Tibial artery (tissue), 4 donors: Measurements from ENCODE around the gene CADM2.
"Not testable (repeated sequence)": the region's sequence is repeated elsewhere in the genome, so short reads cannot be mapped to it uniquely, and the experiment has no call there.

Experiments used
- DNase-seq, 2 donors: peaks; one replicate each; pipeline ENCODE4 v3.0.0-alpha.2; 2019
- H3K27ac ChIP-seq, 2 donors: fragments of 200-600 bp; sonication (generic) in 1 of 2; 1 replicate in 1 of 2; 2 replicates in 1 of 2; pipeline ENCODE4 v1.5.1; 2018 to 2019; ENCODE audit warnings: mild to moderate bottlenecking in 1 of 2
- H3K27me3 ChIP-seq, 2 donors: fragments of 200-600 bp; sonication (generic) in 1 of 2; one replicate each; pipeline versions ENCODE4 v1.5.1 to v1.6.0; 2016 to 2019
- H3K36me3 ChIP-seq, 3 donors: fragments of 200-600 bp; sonication (generic) in 2 of 3; one replicate each; pipeline ENCODE4 v1.5.1; 2016 to 2019; ENCODE audit warnings: mild to moderate bottlenecking in 2 of 3
- H3K4me1 ChIP-seq, 4 donors: fragments of 200-600 bp; sonication (generic) in 2 of 4; 1 replicate in 3 of 4; 2 replicates in 1 of 4; pipeline ENCODE4 v1.5.1; 2016 to 2019
- H3K4me3 ChIP-seq, 2 donors: fragments of 200-600 bp; sonication (generic) in 1 of 2; 1 replicate in 1 of 2; 2 replicates in 1 of 2; pipeline ENCODE4 v1.5.1; 2018 to 2019; ENCODE audit warnings: mild to moderate bottlenecking in 2 of 2
- H3K9me3 ChIP-seq, 3 donors: fragments of 200-600 bp; sonication (generic) in 1 of 3; one replicate each; pipeline ENCODE4 v1.5.1; 2016 to 2019
- intact Hi-C: fragments of 100-400 bp; cut with DNase I; formaldehyde crosslinking; loops from one replicate; pipeline ENCODE4 v1.15.0; 2023; ENCODE audit warnings: low total_unique reads
- TF ChIP-seq, protein P1 (sequence below), 2 experiments: fragments of 200-600 bp in 1 of 2; fragments of 450-650 bp in 1 of 2; IDR thresholded peaks; one replicate each; pipeline ENCODE4 v1.5.1; 2017 to 2019; ENCODE audit warnings: antibody characterized with exemption in 2 of 2, mild to moderate bottlenecking in 1 of 2, moderate library complexity in 1 of 2

The CADM2 gene

DNA sequence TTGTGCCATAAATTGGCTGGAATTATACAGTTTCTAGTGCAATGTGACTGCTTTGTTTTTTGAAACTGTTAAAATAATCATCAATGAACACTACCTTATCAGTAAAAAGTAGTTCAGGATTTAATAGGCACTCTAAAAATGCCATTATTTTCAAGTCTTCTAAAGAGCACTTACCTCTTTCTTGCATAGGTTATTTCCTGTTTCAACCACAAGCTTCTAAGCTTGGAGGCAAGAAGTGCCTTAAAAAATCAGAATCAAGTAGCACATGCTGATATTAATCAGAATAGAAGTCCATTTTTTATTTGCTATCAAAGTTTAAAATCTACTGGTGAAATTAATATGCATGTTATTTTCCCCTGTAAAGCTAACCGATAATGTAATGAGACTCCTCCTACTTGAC lies 991.6 kb downstream of the CADM2 start:
- no peaks in the 10 kb centered on the region for H3K9me3 ChIP-seq
- intact Hi-C loops, result no loop called here
- TF ChIP-seq, protein P1, sequence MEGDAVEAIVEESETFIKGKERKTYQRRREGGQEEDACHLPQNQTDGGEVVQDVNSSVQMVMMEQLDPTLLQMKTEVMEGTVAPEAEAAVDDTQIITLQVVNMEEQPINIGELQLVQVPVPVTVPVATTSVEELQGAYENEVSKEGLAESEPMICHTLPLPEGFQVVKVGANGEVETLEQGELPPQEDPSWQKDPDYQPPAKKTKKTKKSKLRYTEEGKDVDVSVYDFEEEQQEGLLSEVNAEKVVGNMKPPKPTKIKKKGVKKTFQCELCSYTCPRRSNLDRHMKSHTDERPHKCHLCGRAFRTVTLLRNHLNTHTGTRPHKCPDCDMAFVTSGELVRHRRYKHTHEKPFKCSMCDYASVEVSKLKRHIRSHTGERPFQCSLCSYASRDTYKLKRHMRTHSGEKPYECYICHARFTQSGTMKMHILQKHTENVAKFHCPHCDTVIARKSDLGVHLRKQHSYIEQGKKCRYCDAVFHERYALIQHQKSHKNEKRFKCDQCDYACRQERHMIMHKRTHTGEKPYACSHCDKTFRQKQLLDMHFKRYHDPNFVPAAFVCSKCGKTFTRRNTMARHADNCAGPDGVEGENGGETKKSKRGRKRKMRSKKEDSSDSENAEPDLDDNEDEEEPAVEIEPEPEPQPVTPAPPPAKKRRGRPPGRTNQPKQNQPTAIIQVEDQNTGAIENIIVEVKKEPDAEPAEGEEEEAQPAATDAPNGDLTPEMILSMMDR (IDR thresholded peaks at IDR 0.05), result no peak
- H3K36me3 ChIP-seq, result no peaks in the 10 kb centered on the region
- H3K27ac ChIP-seq, result no peak overlapping the region
- no peaks in the 10 kb centered on the region for H3K4me1 ChIP-seq
- no peak overlapping the region for H3K4me3 ChIP-seq
- no peak for DNase-seq
- no peaks in the 10 kb centered on the region for H3K27me3 ChIP-seq

GRCh38 chr3:85960793-85961192 lies 1002.0 kb downstream of the CADM2 start:
- Histone ChIP-seq H3K36me3 (no peaks in the 10 kb centered on the region), H3K27me3 (no peaks in the 10 kb centered on the region), H3K4me1 (no peaks in the 10 kb centered on the region), H3K27ac (no peak overlapping the region), H3K9me3 (no peaks in the 10 kb centered on the region), H3K4me3 (no peak overlapping the region)
- intact Hi-C loops, result no loop called here
- no peak for DNase-seq
- TF ChIP-seq, protein P1 (IDR thresholded peaks at IDR 0.05), result no peak

GRCh38 chr3:85977615-85978338 lies 1019.0 kb downstream of the CADM2 start:
- Histone ChIP-seq H3K4me3 (no peak overlapping the region), H3K9me3 (no peaks in the 10 kb centered on the region), H3K36me3 (no peaks in the 10 kb centered on the region), H3K27me3 (no peaks in the 10 kb centered on the region), H3K27ac (no peak overlapping the region), H3K4me1 (no peaks in the 10 kb centered on the region)
- intact Hi-C loops, result no loop called here
- no peak for DNase-seq
- TF ChIP-seq, protein P1 (IDR thresholded peaks at IDR 0.05), result no peak

DNA sequence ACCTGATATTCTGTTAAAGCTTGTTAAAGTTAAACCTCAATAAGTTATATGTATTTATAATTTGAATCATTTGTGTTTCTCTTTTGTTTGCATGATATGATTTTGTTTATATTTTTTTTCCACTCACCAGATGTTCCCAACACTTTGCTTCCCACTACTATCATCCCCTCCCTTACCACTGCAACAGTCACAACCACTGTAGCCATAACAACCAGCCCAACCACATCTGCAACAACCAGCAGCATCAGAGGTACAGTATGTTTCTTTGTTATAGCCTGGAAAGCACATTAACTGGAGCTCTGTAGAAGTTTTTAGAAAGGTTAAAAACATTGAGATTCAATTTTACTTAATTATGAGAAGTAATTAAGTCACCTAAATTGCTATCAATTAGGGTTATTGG lies 1020.2 kb downstream of the CADM2 start:
- no peaks in the 10 kb centered on the region for H3K4me1 ChIP-seq
- H3K27ac ChIP-seq, result no peak overlapping the region
- intact Hi-C loops, result no loop called here
- H3K4me3 ChIP-seq, result no peak overlapping the region
- no peak for DNase-seq
- H3K36me3 ChIP-seq, result no peaks in the 10 kb centered on the region
- TF ChIP-seq, protein P1 (IDR thresholded peaks at IDR 0.05), result no peak
- no peaks in the 10 kb centered on the region for H3K27me3 ChIP-seq
- H3K9me3 ChIP-seq, result no peaks in the 10 kb centered on the region

GRCh38 chr3:85989581-85989980 lies 1030.8 kb downstream of the CADM2 start:
- H3K4me3 ChIP-seq, H3K9me3 ChIP-seq, H3K27me3 ChIP-seq, intact Hi-C loops, H3K4me1 ChIP-seq, H3K27ac ChIP-seq, H3K36me3 ChIP-seq, DNase-seq: not testable (repeated sequence)

GRCh38 chr3:86029590-86029989 lies 1070.8 kb downstream of the CADM2 start:
- DNase-seq, result no peak
- Histone ChIP-seq H3K4me1 (no peaks in the 10 kb centered on the region), H3K4me3 (no peak overlapping the region), H3K9me3 (no peaks in the 10 kb centered on the region), H3K36me3 (no peaks in the 10 kb centered on the region), H3K27me3 (no peaks in the 10 kb centered on the region), H3K27ac (no peak overlapping the region)
- intact Hi-C loops, result no loop called here
- TF ChIP-seq, protein P1 (IDR thresholded peaks at IDR 0.05), result no peak
